ENCODE measurements around the gene RECQL. TPM values are rescaled to one million over a fixed set of nuclear protein-coding genes. Genes with fewer than 3 reads are reported as not detected.

The RECQL gene
- 10 to 100 TPM; 18.4 to 25.8 (median 21.7) TPM for total RNA-seq

GRCh38 chr12:21501258-21502163, at the start of gene RECQL, which contains the start of gene GOLT1B:
RECQL (minus strand) TSS chr12:21501635; CDS start chr12:21499570, 2,065 bp downstream.
GOLT1B (plus strand) TSS chr12:21501789; CDS start chr12:21501924, 135 bp downstream.
- TF ChIP-seq POLR2AphosphoS5 (IDR thresholded peaks at IDR 0.05) (peak in 1 of 3 donors; percentile 38), EP300 (IDR thresholded peaks at IDR 0.05) (no peak), POLR2A (IDR thresholded peaks at IDR 0.05) (peak in 1 of 2 donors; percentile 49), CTCF (IDR thresholded peaks at IDR 0.05) (no peak)
- peaks cover 50% of the 10 kb centered on the region for H3K4me1 ChIP-seq
- peak within 1 kb of the TSS; percentile 88 for H3K27ac ChIP-seq
- DNase-seq (ENCODE audit: low spot score in 2 of 2): peak; percentile 96 to 97
- H3K27me3 ChIP-seq: no peaks in the 10 kb centered on the region
- no peaks in the 10 kb centered on the region for H3K9me3 ChIP-seq
- H3K36me3 ChIP-seq: peaks cover 20% of the 10 kb centered on the region
- H3K4me3 ChIP-seq: peak within 1 kb of the TSS; percentile 90
- 0% methylated on average over 17 of the region's 61 CpGs for WGBS

GRCh38 chr12:21547437-21547836, 46.0 kb upstream of the RECQL start:
- no peak for DNase-seq (ENCODE audit: low spot score in 2 of 2)
- Histone ChIP-seq H3K27ac (no peak overlapping the region), H3K27me3 (no peaks in the 10 kb centered on the region), H3K36me3 (no peaks in the 10 kb centered on the region), H3K9me3 (no peaks in the 10 kb centered on the region), H3K4me1 (no peaks in the 10 kb centered on the region), H3K4me3 (no peak overlapping the region)
- no peak for TF ChIP-seq EP300 (IDR thresholded peaks at IDR 0.05)
- TF ChIP-seq POLR2A (IDR thresholded peaks at IDR 0.05): no peak
- TF ChIP-seq CTCF (IDR thresholded peaks at IDR 0.05): no peak
- TF ChIP-seq POLR2AphosphoS5 (IDR thresholded peaks at IDR 0.05): no peak
- 79% methylated on average over 1 of the region's 1 CpG for WGBS

GRCh38 chr12:21546716-21547115, 45.3 kb upstream of the RECQL start:
- no peak for DNase-seq (ENCODE audit: low spot score in 2 of 2)

DNA sequence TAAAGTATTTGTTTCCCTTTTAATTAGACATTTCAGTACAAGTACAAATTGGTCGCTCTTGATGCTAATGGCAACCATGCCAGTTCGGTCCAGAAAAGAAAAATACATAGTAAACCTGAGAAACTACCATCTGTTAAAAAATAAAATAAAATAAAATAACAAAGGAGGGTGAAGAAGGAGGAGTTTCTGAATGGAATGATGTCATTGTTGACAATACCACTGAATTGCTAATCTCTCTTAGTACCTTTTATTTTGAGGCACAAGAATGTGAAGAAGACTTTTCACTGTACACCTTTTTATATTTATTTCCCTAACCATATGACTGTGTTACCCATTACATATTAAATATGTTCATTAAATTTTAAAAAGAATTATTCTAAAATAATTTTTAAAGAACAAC, 44.1 kb upstream of the RECQL start:
- TF ChIP-seq POLR2AphosphoS5 (IDR thresholded peaks at IDR 0.05) (no peak), EP300 (IDR thresholded peaks at IDR 0.05) (no peak), POLR2A (IDR thresholded peaks at IDR 0.05) (no peak), CTCF (IDR thresholded peaks at IDR 0.05) (no peak)
- no peaks in the 10 kb centered on the region for H3K36me3 ChIP-seq
- H3K27ac ChIP-seq: no peak overlapping the region
- no peak overlapping the region for H3K4me3 ChIP-seq
- H3K27me3 ChIP-seq: no peaks in the 10 kb centered on the region
- DNase-seq (ENCODE audit: low spot score in 2 of 2): no peak
- WGBS: 84% methylated on average over 2 of the region's 2 CpGs
- no peaks in the 10 kb centered on the region for H3K9me3 ChIP-seq
- no peaks in the 10 kb centered on the region for H3K4me1 ChIP-seq

More at GRCh38 chr12:21546716-21547115, 45.3 kb upstream of the RECQL start:
- Histone ChIP-seq H3K4me1 (no peaks in the 10 kb centered on the region), H3K36me3 (no peaks in the 10 kb centered on the region), H3K4me3 (no peak overlapping the region), H3K9me3 (no peaks in the 10 kb centered on the region), H3K27ac (no peak overlapping the region), H3K27me3 (no peaks in the 10 kb centered on the region)
- TF ChIP-seq POLR2AphosphoS5 (IDR thresholded peaks at IDR 0.05) (no peak), CTCF (IDR thresholded peaks at IDR 0.05) (no peak), POLR2A (IDR thresholded peaks at IDR 0.05) (no peak), EP300 (IDR thresholded peaks at IDR 0.05) (no peak)
- 14% methylated on average over 1 of the region's 1 CpG for WGBS

GRCh38 chr12:21543151-21543550, 41.7 kb upstream of the RECQL start:
- H3K27ac ChIP-seq: no peak overlapping the region
- no peak overlapping the region for H3K4me3 ChIP-seq
- no peaks in the 10 kb centered on the region for H3K4me1 ChIP-seq
- no peak for TF ChIP-seq POLR2AphosphoS5 (IDR thresholded peaks at IDR 0.05)
- TF ChIP-seq POLR2A (IDR thresholded peaks at IDR 0.05): no peak
- no peak for TF ChIP-seq EP300 (IDR thresholded peaks at IDR 0.05)
- TF ChIP-seq CTCF (IDR thresholded peaks at IDR 0.05): no peak
- H3K36me3 ChIP-seq: no peaks in the 10 kb centered on the region
- H3K9me3 ChIP-seq: no peaks in the 10 kb centered on the region
- no peaks in the 10 kb centered on the region for H3K27me3 ChIP-seq
- no peak for DNase-seq (ENCODE audit: low spot score in 2 of 2)

All from suprapubic skin (tissue), 4 donors.